H9 (cell line): ENCODE results near the gene PLA2G4C. TPM values are rescaled to one million over a fixed set of nuclear protein-coding genes. Genes with fewer than 3 reads are reported as not detected.

Experiments
- DNase-seq: peaks from one replicate; pipeline ENCODE4 v3.0.0-alpha.2; 2017
- H2AFZ ChIP-seq: one replicate; pipeline ENCODE4 v1.6.1; 2013; ENCODE audit warnings: mild to moderate bottlenecking, low read length, control low read depth, moderate library complexity
- H2AK5ac ChIP-seq: 2 replicates; pipeline ENCODE4 v1.6.1; 2013; ENCODE audit warnings: low read length, control low read depth, mixed read lengths; ENCODE audit not compliant: insufficient read length
- H2BK120ac ChIP-seq: one replicate; pipeline ENCODE4 v1.6.1; 2013; ENCODE audit warnings: low read depth, mild to moderate bottlenecking, low read length, control low read depth, inconsistent platforms; ENCODE audit not compliant: poor library complexity, severe bottlenecking
- H2BK12ac ChIP-seq: 2 replicates; pipeline ENCODE4 v1.6.1; 2013; ENCODE audit warnings: low read length, control low read depth, mixed read lengths, low read depth; ENCODE audit not compliant: insufficient read length
- H2BK15ac ChIP-seq: 2 replicates; pipeline ENCODE4 v1.6.1; 2013; ENCODE audit warnings: low read depth, low read length, control low read depth
- H2BK20ac ChIP-seq: one replicate; pipeline ENCODE4 v1.6.1; 2013; ENCODE audit warnings: low read depth, mild to moderate bottlenecking, low read length, control low read depth, inconsistent platforms; ENCODE audit not compliant: poor library complexity, severe bottlenecking
- H2BK5ac ChIP-seq: 2 replicates; pipeline ENCODE4 v1.6.1; 2013; ENCODE audit warnings: low read length, control low read depth, mixed read lengths; ENCODE audit not compliant: insufficient read length
- H3K14ac ChIP-seq: 2 replicates; pipeline ENCODE4 v1.6.1; 2013; ENCODE audit warnings: low read length, control low read depth; ENCODE audit not compliant: insufficient read depth
- H3K18ac ChIP-seq: 2 replicates; pipeline ENCODE4 v1.6.1; 2013; ENCODE audit warnings: low read depth, mild to moderate bottlenecking, mixed read lengths, low read length, control low read depth; ENCODE audit not compliant: insufficient read length
- H3K23ac ChIP-seq: 2 replicates; pipeline ENCODE4 v1.6.1; 2013; ENCODE audit warnings: low read length, control low read depth, mixed read lengths, low read depth; ENCODE audit not compliant: insufficient read length
- H3K23me2 ChIP-seq: 2 replicates; pipeline ENCODE4 v1.6.1; 2013; ENCODE audit warnings: low read depth, mild to moderate bottlenecking, mixed read lengths, low read length, control low read depth; ENCODE audit not compliant: insufficient read length, poor library complexity, severe bottlenecking
- H3K27ac ChIP-seq: 2 replicates; pipeline ENCODE4 v1.5.1; 2013; ENCODE audit warnings: low read length, control low read depth, mixed read lengths, low read depth; ENCODE audit not compliant: insufficient read length
- H3K27me3 ChIP-seq: 2 replicates; pipeline ENCODE4 v1.6.1; 2013; ENCODE audit warnings: low read length, control low read depth, inconsistent platforms; ENCODE audit not compliant: insufficient read depth
- H3K4ac ChIP-seq: 2 replicates; pipeline ENCODE4 v1.6.1; 2013; ENCODE audit warnings: low read depth, mild to moderate bottlenecking, control low read depth, inconsistent platforms, low read length, moderate library complexity
- H3K4me1 ChIP-seq: 2 replicates; pipeline ENCODE4 v1.6.1; 2013; ENCODE audit warnings: low read length, control low read depth, inconsistent platforms; ENCODE audit not compliant: insufficient read depth
- H3K4me2 ChIP-seq: 2 replicates; pipeline ENCODE4 v1.6.1; 2013; ENCODE audit warnings: low read length, control low read depth, mixed read lengths; ENCODE audit not compliant: insufficient read length, insufficient read depth
- H3K56ac ChIP-seq: 2 replicates; pipeline ENCODE4 v1.6.1; 2013; ENCODE audit warnings: low read depth, mild to moderate bottlenecking, mixed read lengths, low read length, control low read depth; ENCODE audit not compliant: insufficient read length
- H3K79me1 ChIP-seq: 2 replicates; pipeline ENCODE4 v1.6.1; 2013; ENCODE audit warnings: low read depth, mild to moderate bottlenecking, moderate library complexity, low read length, control low read depth, inconsistent platforms; ENCODE audit not compliant: insufficient read depth, poor library complexity, severe bottlenecking
- H3K79me2 ChIP-seq: 2 replicates; pipeline ENCODE4 v1.6.1; 2013; ENCODE audit warnings: low read length, control low read depth, inconsistent platforms; ENCODE audit not compliant: insufficient read depth
- H3K9ac ChIP-seq: 2 replicates; pipeline ENCODE4 v1.6.1; 2013; ENCODE audit warnings: low read length, control low read depth, mixed read lengths; ENCODE audit not compliant: insufficient read length; ENCODE audit errors: extremely low read depth
- H3K9me3 ChIP-seq: one replicate; pipeline ENCODE4 v1.6.1; 2013; ENCODE audit warnings: low read depth, low read length, inconsistent platforms; ENCODE audit not compliant: control insufficient read depth
- H3T11ph ChIP-seq: one replicate; pipeline ENCODE4 v1.6.1; 2013; ENCODE audit warnings: mild to moderate bottlenecking, low read length, control low read depth, inconsistent platforms
- H4K20me1 ChIP-seq: one replicate; pipeline ENCODE4 v1.6.1; 2013; ENCODE audit not compliant: control insufficient read depth, insufficient read length, insufficient read depth
- H4K5ac ChIP-seq: 2 replicates; pipeline ENCODE4 v1.6.1; 2013; ENCODE audit warnings: low read depth, mild to moderate bottlenecking, mixed read lengths, low read length, control low read depth; ENCODE audit not compliant: insufficient read length
- H4K8ac ChIP-seq: replicated peaks from 2 replicates; pipeline ENCODE4 v1.6.1; 2013; ENCODE audit warnings: low read length, control low read depth, mixed read lengths, low read depth; ENCODE audit not compliant: insufficient read length
- H4K91ac ChIP-seq: 2 replicates; pipeline ENCODE4 v1.6.1; 2013; ENCODE audit warnings: low read depth, mild to moderate bottlenecking, moderate library complexity, mixed read lengths, low read length, control low read depth; ENCODE audit not compliant: insufficient read length
- H3K27ac Mint-ChIP-seq, 3 experiments: 2 replicates in 2 of 3; 3 replicates in 1 of 3; pipeline ENCODE4 v1.8.0; 2020 to 2021; ENCODE audit warnings: mixed read lengths in 3 of 3, mild to moderate bottlenecking in 1 of 3, moderate library complexity in 1 of 3
- H3K27me3 Mint-ChIP-seq: 2 replicates; pipeline ENCODE4 v1.8.0; 2021; ENCODE audit warnings: low read depth, mild to moderate bottlenecking, moderate library complexity, mixed read lengths
- H3K36me3 Mint-ChIP-seq, 3 experiments: 2 replicates in 2 of 3; 3 replicates in 1 of 3; pipeline ENCODE4 v1.8.0; 2020 to 2021; ENCODE audit warnings: low read depth in 3 of 3, mixed read lengths in 3 of 3; ENCODE audit not compliant: insufficient read depth in 1 of 3
- H3K4me1 Mint-ChIP-seq, 2 experiments: 2 replicates each; pipeline ENCODE4 v1.8.0; 2020; ENCODE audit warnings: mixed read lengths in 2 of 2
- H3K4me3 Mint-ChIP-seq, 2 experiments: 2 replicates in 1 of 2; 3 replicates in 1 of 2; pipeline ENCODE4 v1.8.0; 2020 to 2021; ENCODE audit warnings: mild to moderate bottlenecking in 2 of 2, mixed read lengths in 2 of 2, moderate library complexity in 1 of 2
- H3K9me3 Mint-ChIP-seq, 2 experiments: 2 replicates in 1 of 2; 3 replicates in 1 of 2; pipeline ENCODE4 v1.8.0; 2020; ENCODE audit warnings: mild to moderate bottlenecking in 2 of 2, mixed read lengths in 2 of 2, moderate library complexity in 1 of 2
- WGBS: extraction: QIAGEN DNeasy Blood & Tissue Kit; methylation state at CpG from one replicate; pipeline ENCODE4 v1.1.7; 2013; ENCODE audit warnings: missing lambda C conversion rate, low lambda C conversion rate, mixed read lengths; ENCODE audit not compliant: insufficient read length; ENCODE audit errors: extremely low coverage; 5-methylcytosine and 5-hydroxymethylcytosine counted together
- total RNA-seq: library from RNA; stranded (reverse); gene quantifications from 2 replicates; pipeline ENCODE4 v1.2.1, GENCODE V29; 2021
- TF ChIP-seq, protein P1 (sequence below): fragments of 200-600 bp; sonication (generic); conservative IDR thresholded peaks from 3 replicates; pipeline ENCODE4 v1.8.0; 2021; ENCODE audit warnings: antibody characterized with exemption, mild to moderate bottlenecking

Gene PLA2G4C
- total RNA-seq, 1 experiment from 2014 or later = 7.0 TPM

DNA sequence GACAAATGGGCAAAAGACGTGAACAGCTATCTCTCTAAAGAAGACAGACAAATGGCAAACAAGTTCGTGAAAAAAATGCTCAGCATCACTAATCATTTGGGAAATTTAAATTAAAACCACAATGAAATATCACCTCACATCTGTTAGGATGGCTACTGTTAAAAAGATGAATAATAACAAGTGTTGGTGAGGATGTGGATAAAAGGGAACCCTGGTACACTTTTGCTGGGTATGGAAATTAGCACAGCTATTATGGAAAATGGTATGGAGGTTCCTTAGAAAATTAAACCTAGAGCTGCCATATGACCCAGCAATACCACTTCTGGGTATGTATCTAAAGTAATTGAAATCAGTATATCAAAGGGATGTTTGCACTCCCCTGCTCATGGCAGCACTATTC is 73.9 kb downstream of the PLA2G4C start:
- Histone ChIP-seq H3K27ac (no peak overlapping the region), H3K14ac (no peak overlapping the region), H3K23me2 (no peaks in the 10 kb centered on the region), H3K9ac (no peak overlapping the region), H2BK5ac (no peak overlapping the region), H3K4me2 (no peak overlapping the region), H2AK5ac (no peak overlapping the region), H2BK120ac (no peak overlapping the region), H4K91ac (no peak overlapping the region), H3K9me3 (no peaks in the 10 kb centered on the region), H3K27me3 (no peaks in the 10 kb centered on the region), H3K4ac (no peak overlapping the region), H3K23ac (no peak overlapping the region), H4K5ac (no peak overlapping the region), H3T11ph (no peak overlapping the region), H2BK20ac (no peak overlapping the region), H2BK12ac (no peak overlapping the region), H2BK15ac (no peak overlapping the region), H3K79me2 (no peaks in the 10 kb centered on the region), H3K79me1 (no peaks in the 10 kb centered on the region), H4K20me1 (no peaks in the 10 kb centered on the region), H3K56ac (no peak overlapping the region), H3K4me1 (no peaks in the 10 kb centered on the region), H3K18ac (no peak overlapping the region), H2AFZ (no peak overlapping the region), H4K8ac (no peak overlapping the region)
- Mint-ChIP-seq H3K9me3 (peaks cover 8 to 9% of the 10 kb centered on the region in 2 experiments), H3K4me3 (no peak overlapping the region), H3K27me3 (peaks cover 11% of the 10 kb centered on the region), H3K4me1 (peaks cover 0 to 5% of the 10 kb centered on the region in 2 experiments; a peak in 1 of 4 replicates), H3K36me3 (no peaks in the 10 kb centered on the region; a peak in 1 of 7 replicates), H3K27ac (no peak overlapping the region)
- TF ChIP-seq, protein P1, sequence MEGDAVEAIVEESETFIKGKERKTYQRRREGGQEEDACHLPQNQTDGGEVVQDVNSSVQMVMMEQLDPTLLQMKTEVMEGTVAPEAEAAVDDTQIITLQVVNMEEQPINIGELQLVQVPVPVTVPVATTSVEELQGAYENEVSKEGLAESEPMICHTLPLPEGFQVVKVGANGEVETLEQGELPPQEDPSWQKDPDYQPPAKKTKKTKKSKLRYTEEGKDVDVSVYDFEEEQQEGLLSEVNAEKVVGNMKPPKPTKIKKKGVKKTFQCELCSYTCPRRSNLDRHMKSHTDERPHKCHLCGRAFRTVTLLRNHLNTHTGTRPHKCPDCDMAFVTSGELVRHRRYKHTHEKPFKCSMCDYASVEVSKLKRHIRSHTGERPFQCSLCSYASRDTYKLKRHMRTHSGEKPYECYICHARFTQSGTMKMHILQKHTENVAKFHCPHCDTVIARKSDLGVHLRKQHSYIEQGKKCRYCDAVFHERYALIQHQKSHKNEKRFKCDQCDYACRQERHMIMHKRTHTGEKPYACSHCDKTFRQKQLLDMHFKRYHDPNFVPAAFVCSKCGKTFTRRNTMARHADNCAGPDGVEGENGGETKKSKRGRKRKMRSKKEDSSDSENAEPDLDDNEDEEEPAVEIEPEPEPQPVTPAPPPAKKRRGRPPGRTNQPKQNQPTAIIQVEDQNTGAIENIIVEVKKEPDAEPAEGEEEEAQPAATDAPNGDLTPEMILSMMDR = no peak
- WGBS = no CpG with 5 or more reads among the region's 2 CpGs
- no peak for DNase-seq
